Prostate gland (tissue), 2 donors: Measurements from ENCODE around the gene ADAT1. TPM values are rescaled to one million over a fixed set of nuclear protein-coding genes. Genes with fewer than 3 reads are reported as not detected.

Experiments used
- DNase-seq: peaks from one replicate; pipeline ENCODE4 v3.0.0-alpha.2; 2019; ENCODE audit warnings: low spot score
- H3K27ac ChIP-seq, 2 donors: fragments of 200-600 bp; sonication (generic); 2 replicates each; pipeline ENCODE4 v1.5.1; 2017 to 2019
- H3K27me3 ChIP-seq: fragments of 200-600 bp; sonication (generic); replicated peaks from 2 replicates; pipeline ENCODE4 v1.5.1; 2019; ENCODE audit not compliant: insufficient read depth
- H3K36me3 ChIP-seq, 2 donors: fragments of 200-600 bp; sonication (generic); 1 replicate in 1 of 2; 2 replicates in 1 of 2; pipeline versions ENCODE4 v1.5.1 to v1.8.1; 2017 to 2019
- H3K4me1 ChIP-seq: fragments of 200-600 bp; sonication (generic); replicated peaks from 2 replicates; pipeline ENCODE4 v1.5.1; 2019
- H3K4me3 ChIP-seq, 2 donors: fragments of 200-600 bp; sonication (generic); 2 replicates each; pipeline ENCODE4 v1.5.1; 2017 to 2019
- H3K9me3 ChIP-seq: fragments of 200-600 bp; sonication (generic); 2 replicates; pipeline ENCODE4 v1.5.1; 2017
- CTCF ChIP-seq, 4 experiments: fragments of 200-600 bp in 2 of 4; fragments of 450-650 bp in 2 of 4; sonication (generic) in 2 of 4; IDR thresholded peaks; 1 replicate in 3 of 4; 2 replicates in 1 of 4; pipeline ENCODE4 v1.5.1; 2016 to 2019; ENCODE audit warnings: antibody characterized with exemption in 4 of 4, mild to moderate bottlenecking in 2 of 4, moderate library complexity in 2 of 4
- POLR2A ChIP-seq: fragments of 450-650 bp; IDR thresholded peaks from one replicate; pipeline ENCODE4 v1.6.1; 2016; ENCODE audit warnings: antibody characterized with exemption, mild to moderate bottlenecking
- POLR2AphosphoS5 ChIP-seq: sonication (generic); formaldehyde crosslinking; IDR thresholded peaks from one replicate; pipeline ENCODE4 v1.6.1; 2017; ENCODE audit warnings: antibody characterized with exemption
- WGBS: methylation state at CpG from one replicate; pipeline ENCODE4 v1.1.5; 2018; 5-methylcytosine and 5-hydroxymethylcytosine counted together
- intact Hi-C: fragments of 100-400 bp; cut with DNase I; formaldehyde crosslinking; loops from one replicate; pipeline ENCODE4 v1.14.2; 2022
- total RNA-seq, 2 donors: library from RNA; depleted of rRNA; stranded (reverse); fragments of >200 nt; gene quantifications; one replicate each; pipeline ENCODE4 v1.1.0, GENCODE V29; 2016

Gene ADAT1
- total RNA-seq, 2 donors from 2014 or later = 49.1 to 66.0 TPM

- peak; percentile 46 for DNase-seq
- peak; percentile 51 for TF ChIP-seq POLR2AphosphoS5
- TF ChIP-seq CTCF (IDR thresholded peaks at IDR 0.05) = no peak
- peak overlapping the region; percentile 42 to 43 for H3K27ac ChIP-seq
- no peaks in the 10 kb centered on the region for H3K9me3 ChIP-seq
- H3K4me1 ChIP-seq = no peaks in the 10 kb centered on the region
- no peaks in the 10 kb centered on the region for H3K36me3 ChIP-seq
- no peaks in the 10 kb centered on the region for H3K27me3 ChIP-seq
- intact Hi-C loops = no loop called here
- no peak overlapping the region for H3K4me3 ChIP-seq
- 18% methylated on average over 8 of the region's 8 CpGs for WGBS
These were observed 31.9 kb downstream of the ADAT1 start for GRCh38 chr16:75590920-75591843.

- no peak overlapping the region for H3K4me3 ChIP-seq
- WGBS = 55% methylated on average over 3 of the region's 3 CpGs
- H3K36me3 ChIP-seq = no peaks in the 10 kb centered on the region
- no peak overlapping the region for H3K27ac ChIP-seq
- no peaks in the 10 kb centered on the region for H3K27me3 ChIP-seq
- H3K9me3 ChIP-seq = no peaks in the 10 kb centered on the region
- no peaks in the 10 kb centered on the region for H3K4me1 ChIP-seq
- no peak for DNase-seq
- intact Hi-C loops = no loop called here
- TF ChIP-seq POLR2AphosphoS5 (no peak), POLR2A (no peak), CTCF (IDR thresholded peaks at IDR 0.05) (no peak)
These were observed 33.8 kb downstream of the ADAT1 start for GRCh38 chr16:75589306-75589705.

GRCh38 chr16:75588716-75589115, 34.4 kb downstream of the ADAT1 start:
- TF ChIP-seq POLR2A (no peak), CTCF (IDR thresholded peaks at IDR 0.05) (no peak), POLR2AphosphoS5 (no peak)
- no peaks in the 10 kb centered on the region for H3K4me1 ChIP-seq
- intact Hi-C loops = no loop called here
- no peak overlapping the region for H3K27ac ChIP-seq
- no peak for DNase-seq
- H3K4me3 ChIP-seq = no peak overlapping the region
- no peaks in the 10 kb centered on the region for H3K36me3 ChIP-seq
- H3K27me3 ChIP-seq = no peaks in the 10 kb centered on the region
- H3K9me3 ChIP-seq = no peaks in the 10 kb centered on the region
- WGBS = 92% methylated on average over 4 of the region's 4 CpGs

- Histone ChIP-seq H3K4me3 (no peak overlapping the region), H3K9me3 (no peaks in the 10 kb centered on the region), H3K36me3 (no peaks in the 10 kb centered on the region), H3K4me1 (no peaks in the 10 kb centered on the region), H3K27me3 (no peaks in the 10 kb centered on the region), H3K27ac (no peak overlapping the region)
- DNase-seq = no peak
- intact Hi-C loops = no loop called here
- 80% methylated on average over 3 of the region's 3 CpGs for WGBS
- TF ChIP-seq POLR2A (no peak), CTCF (IDR thresholded peaks at IDR 0.05) (no peak), POLR2AphosphoS5 (no peak)
These were observed 39.0 kb downstream of the ADAT1 start for GRCh38 chr16:75584108-75584507.
